Subcutaneous adipose tissue (tissue), 4 donors: ENCODE results near the gene BBS4. TPM values are rescaled to one million over a fixed set of nuclear protein-coding genes. Genes with fewer than 3 reads are reported as not detected.

Experiments used
- CTCF ChIP-seq: fragments of 450-650 bp; IDR thresholded peaks from one replicate; pipeline ENCODE4 v1.5.1; 2016; ENCODE audit warnings: low read depth, mild to moderate bottlenecking, control low read depth, antibody characterized with exemption, moderate library complexity
- total RNA-seq, 4 donors: library from RNA; depleted of rRNA; stranded (reverse); fragments of >200 nt; gene quantifications; one replicate each; pipeline ENCODE4 v1.1.0, GENCODE V29; 2016

The BBS4 gene
- total RNA-seq, 4 donors from 2014 or later, result 17.2 to 67.8 (median 22.1) TPM

- TF ChIP-seq CTCF, result no peak
These were observed 74.7 kb downstream of the BBS4 start for GRCh38 chr15:72760590-72761260.

GRCh38 chr15:72764656-72765055, 78.6 kb downstream of the BBS4 start:
- no peak for TF ChIP-seq CTCF

- no peak for TF ChIP-seq CTCF
These were observed 80.0 kb downstream of the BBS4 start for GRCh38 chr15:72766025-72766424.

DNA sequence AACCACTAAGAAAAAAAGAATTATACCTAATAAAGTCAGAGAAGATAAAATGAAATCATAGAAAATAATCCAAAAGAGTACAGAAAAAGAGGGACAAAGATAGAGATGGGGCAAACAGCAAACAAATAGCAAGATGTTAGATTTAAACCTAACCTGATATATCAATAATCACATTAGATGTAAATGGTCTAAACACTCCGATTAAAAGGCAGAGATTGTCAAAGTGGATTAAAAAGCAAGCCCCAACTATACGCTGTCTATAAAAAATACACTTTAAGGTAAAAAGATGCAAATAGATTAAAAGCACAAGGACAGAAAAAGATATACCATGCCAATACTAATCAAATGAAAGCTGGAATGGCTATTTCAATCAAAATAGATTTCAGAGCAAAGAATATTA, 80.8 kb downstream of the BBS4 start:
- TF ChIP-seq CTCF, result no peak

- no peak for TF ChIP-seq CTCF
These were observed 84.8 kb downstream of the BBS4 start for GRCh38 chr15:72770673-72771328.

DNA sequence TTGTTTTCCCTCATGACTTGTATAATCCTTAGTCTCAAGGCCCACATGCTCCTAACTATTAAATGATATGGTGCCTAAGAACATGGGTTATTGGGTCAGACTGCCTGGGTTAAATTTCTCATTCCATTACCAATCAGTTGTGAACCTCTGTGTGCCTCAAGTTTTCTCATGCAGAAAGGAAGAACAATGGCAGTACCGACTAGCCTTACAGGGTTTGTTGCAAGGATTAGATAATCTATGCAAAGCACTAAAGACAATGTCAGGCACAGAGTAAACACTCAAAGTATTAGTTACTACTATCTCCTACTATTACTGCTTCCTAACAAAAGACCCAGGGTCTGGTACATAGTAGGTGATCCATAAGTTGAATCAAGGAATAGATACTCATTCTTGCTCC, 85.3 kb downstream of the BBS4 start:
- no peak for TF ChIP-seq CTCF

DNA sequence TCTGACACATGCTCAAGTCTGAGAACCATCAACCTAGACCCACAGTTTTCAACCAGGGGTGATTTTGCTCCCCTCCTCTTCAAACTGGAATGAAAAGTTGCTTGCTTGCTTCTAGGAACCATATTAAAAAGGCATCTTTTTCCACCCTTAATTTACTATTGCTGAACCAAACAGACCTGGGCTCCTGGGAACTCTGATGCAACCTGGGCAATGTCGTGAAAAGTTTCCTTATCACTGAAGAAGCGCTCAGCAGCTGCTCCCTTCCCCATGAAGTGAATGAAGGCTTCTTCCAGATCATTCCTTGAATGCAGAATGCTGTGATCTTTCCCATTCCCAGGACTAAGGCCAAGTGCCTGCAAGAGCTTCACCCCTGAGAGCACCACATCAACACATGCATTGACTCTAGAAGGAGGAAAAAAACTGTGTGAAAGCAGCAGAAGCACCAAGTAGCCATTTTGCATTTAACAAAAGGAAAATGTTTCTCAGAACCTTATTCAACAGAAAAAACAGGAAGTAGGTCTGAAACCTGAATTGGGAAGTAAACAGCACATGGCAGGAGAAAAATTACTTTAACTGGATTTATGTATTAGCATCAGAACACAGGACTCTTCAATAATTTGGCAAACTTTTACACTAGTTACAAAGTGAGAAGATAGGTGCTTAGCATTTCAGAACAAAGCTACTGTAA, 88.8 kb downstream of the BBS4 start:
- no peak for TF ChIP-seq CTCF
